HEK293T (cell line): Measurements from ENCODE around the gene ALLC.

Experiments
- CTCF ChIA-PET: fragments of 350-600 bp; formaldehyde crosslinking; extraction: SDS; loops from one replicate; lab custom pipeline; 2021; ENCODE audit warnings: antibody characterized with exemption, inconsistent platforms; lab: Yijun Ruan, JAX
- POLR2A ChIA-PET: fragments of 350-600 bp; formaldehyde crosslinking; extraction: SDS; loops from one replicate; lab custom pipeline; 2020; ENCODE audit warnings: antibody characterized with exemption, inconsistent platforms; lab: Yijun Ruan, JAX
- DNase-seq: peaks from one replicate; pipeline ENCODE4 v3.0.0; 2012; ENCODE audit warnings: mixed read lengths; ENCODE audit errors: extremely low spot score
- ARNT ChIP-seq: fragments of 450-650 bp; IDR thresholded peaks from 2 replicates; pipeline ENCODE4 v1.6.1; 2017; ENCODE audit warnings: mild to moderate bottlenecking
- BHLHE40 ChIP-seq: fragments of 450-650 bp; IDR thresholded peaks from 2 replicates; pipeline ENCODE4 v1.6.1; 2016; ENCODE audit warnings: mild to moderate bottlenecking, moderate library complexity, borderline replicate concordance
- CTBP1 ChIP-seq: fragments of 450-650 bp; IDR thresholded peaks from 2 replicates; pipeline ENCODE4 v1.6.1; 2016; ENCODE audit warnings: borderline replicate concordance
- ELF4 ChIP-seq: fragments of 450-650 bp; IDR thresholded peaks from 2 replicates; pipeline ENCODE4 v1.6.1; 2017; ENCODE audit warnings: antibody characterized with exemption
- FOXA1 ChIP-seq: fragments of 450-650 bp; IDR thresholded peaks from 2 replicates; pipeline ENCODE4 v1.6.1; 2016; ENCODE audit warnings: mild to moderate bottlenecking
- FOXK2 ChIP-seq: fragments of 450-650 bp; IDR thresholded peaks from 2 replicates; pipeline ENCODE4 v1.6.1; 2016; ENCODE audit warnings: mild to moderate bottlenecking
- FOXM1 ChIP-seq: fragments of 450-650 bp; IDR thresholded peaks from 2 replicates; pipeline ENCODE4 v1.6.1; 2017; ENCODE audit warnings: mild to moderate bottlenecking, borderline replicate concordance
- HDGF ChIP-seq: fragments of 450-650 bp; IDR thresholded peaks from 2 replicates; pipeline ENCODE4 v1.6.1; 2017; ENCODE audit warnings: antibody characterized with exemption, borderline replicate concordance
- L3MBTL2 ChIP-seq: fragments of 450-650 bp; conservative IDR thresholded peaks from 2 replicates; pipeline ENCODE4 v1.6.1; 2016; ENCODE audit warnings: mild to moderate bottlenecking
- LEF1 ChIP-seq: fragments of 450-650 bp; IDR thresholded peaks from 2 replicates; pipeline ENCODE4 v1.6.1; 2017; ENCODE audit warnings: mild to moderate bottlenecking, borderline replicate concordance
- NFRKB ChIP-seq: fragments of 450-650 bp; IDR thresholded peaks from 2 replicates; pipeline ENCODE4 v1.6.1; 2016; ENCODE audit warnings: mild to moderate bottlenecking, moderate library complexity
- PKNOX1 ChIP-seq: fragments of 450-650 bp; IDR thresholded peaks from 2 replicates; pipeline ENCODE4 v1.6.1; 2016
- SP1 ChIP-seq: fragments of 450-650 bp; IDR thresholded peaks from 2 replicates; pipeline ENCODE4 v1.6.1; 2017
- SUZ12 ChIP-seq: fragments of 450-650 bp; IDR thresholded peaks from 2 replicates; pipeline ENCODE4 v1.6.1; 2016; ENCODE audit warnings: mild to moderate bottlenecking
- TARDBP ChIP-seq: fragments of 450-650 bp; IDR thresholded peaks from 2 replicates; pipeline ENCODE4 v1.6.1; 2016
- ZNF384 ChIP-seq: fragments of 450-650 bp; IDR thresholded peaks from 2 replicates; pipeline ENCODE4 v1.6.1; 2016

Gene ALLC

DNA sequence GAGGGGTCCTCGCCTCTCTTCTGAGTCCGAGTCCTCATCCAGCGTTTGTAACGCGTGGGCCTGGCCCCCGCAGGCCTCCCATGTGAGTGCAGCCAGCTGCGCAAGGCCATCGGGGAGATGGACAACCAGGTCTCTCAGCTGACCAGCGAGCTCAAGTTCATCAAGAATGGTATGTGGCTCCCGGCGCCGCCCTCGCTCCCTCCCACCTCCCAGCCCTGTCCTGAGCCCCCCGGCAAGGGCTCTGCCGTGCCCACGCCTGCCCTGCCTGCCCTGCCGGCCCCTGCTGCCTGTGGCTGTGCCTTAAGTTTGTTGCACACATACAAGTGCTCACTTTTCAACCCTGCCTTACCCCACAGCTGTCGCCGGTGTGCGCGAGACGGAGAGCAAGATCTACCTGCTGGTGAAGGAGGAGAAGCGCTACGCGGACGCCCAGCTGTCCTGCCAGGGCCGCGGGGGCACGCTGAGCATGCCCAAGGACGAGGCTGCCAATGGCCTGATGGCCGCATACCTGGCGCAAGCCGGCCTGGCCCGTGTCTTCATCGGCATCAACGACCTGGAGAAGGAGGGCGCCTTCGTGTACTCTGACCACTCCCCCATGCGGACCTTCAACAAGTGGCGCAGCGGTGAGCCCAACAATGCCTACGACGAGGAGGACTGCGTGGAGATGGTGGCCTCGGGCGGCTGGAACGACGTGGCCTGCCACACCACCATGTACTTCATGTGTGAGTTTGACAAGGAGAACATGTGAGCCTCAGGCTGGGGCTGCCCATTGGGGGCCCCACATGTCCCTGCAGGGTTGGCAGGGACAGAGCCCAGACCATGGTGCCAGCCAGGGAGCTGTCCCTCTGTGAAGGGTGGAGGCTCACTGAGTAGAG, 14.4 kb upstream of the ALLC start:
- DNase-seq = no peak
- CTCF ChIA-PET = interaction anchor here (0.5 to 1.3 kb wide), 2 partner anchors 10 to 15 kb away, joined by 3 read pairs; no protein-coding TSS in a partner anchor
- POLR2A ChIA-PET = no interaction called here
- TF ChIP-seq ARNT = no peak
- no peak for TF ChIP-seq BHLHE40
- no peak for TF ChIP-seq FOXK2
- no peak for TF ChIP-seq TARDBP
- no peak for TF ChIP-seq FOXA1
- no peak for TF ChIP-seq LEF1
- no peak for TF ChIP-seq L3MBTL2
- no peak for TF ChIP-seq SUZ12
- no peak for TF ChIP-seq HDGF
- TF ChIP-seq CTBP1 = no peak
- no peak for TF ChIP-seq FOXM1
- no peak for TF ChIP-seq NFRKB
- no peak for TF ChIP-seq ELF4

GRCh38 chr2:3644246-3644525, 13.8 kb upstream of the ALLC start:
- POLR2A ChIA-PET = no interaction called here
- no peak for TF ChIP-seq TARDBP
- no peak for TF ChIP-seq ELF4
- TF ChIP-seq FOXA1 = no peak
- TF ChIP-seq ARNT = no peak
- TF ChIP-seq HDGF = no peak
- no peak for TF ChIP-seq FOXK2
- no peak for TF ChIP-seq BHLHE40
- DNase-seq = no peak
- CTCF ChIA-PET = no interaction called here

GRCh38 chr2:3644891-3645605, 13.0 kb upstream of the ALLC start:
- DNase-seq = no peak
- CTCF ChIA-PET = interaction anchor here (0.5 kb wide), 2 partner anchors 25 to 72 kb away, joined by 3 to 4 read pairs; no protein-coding TSS in a partner anchor
- POLR2A ChIA-PET = no interaction called here
- no peak for TF ChIP-seq SP1
- no peak for TF ChIP-seq CTBP1
- no peak for TF ChIP-seq ELF4
- no peak for TF ChIP-seq L3MBTL2
- no peak for TF ChIP-seq ZNF384
- no peak for TF ChIP-seq ARNT
- no peak for TF ChIP-seq TARDBP
- TF ChIP-seq PKNOX1 = no peak
- TF ChIP-seq BHLHE40 = no peak
- no peak for TF ChIP-seq SUZ12
- no peak for TF ChIP-seq LEF1
- TF ChIP-seq FOXK2 = no peak
- TF ChIP-seq FOXA1 = no peak
- TF ChIP-seq HDGF = no peak
- no peak for TF ChIP-seq NFRKB
- no peak for TF ChIP-seq FOXM1

GRCh38 chr2:3645745-3646389, 12.1 kb upstream of the ALLC start:
- TF ChIP-seq FOXA1 (no peak), ARNT (no peak), HDGF (no peak), SUZ12 (no peak), FOXK2 (no peak), LEF1 (no peak), ZNF384 (no peak), TARDBP (no peak), FOXM1 (no peak), PKNOX1 (no peak), SP1 (no peak)
- ChIA-PET POLR2A (no interaction called here), CTCF (no interaction called here)
- no peak for DNase-seq

GRCh38 chr2:3646446-3646845, 11.6 kb upstream of the ALLC start:
- no peak for TF ChIP-seq FOXA1
- no peak for TF ChIP-seq ARNT
- TF ChIP-seq BHLHE40 = no peak
- no peak for TF ChIP-seq LEF1
- no peak for TF ChIP-seq SP1
- no peak for TF ChIP-seq TARDBP
- TF ChIP-seq PKNOX1 = no peak
- TF ChIP-seq ZNF384 = no peak
- TF ChIP-seq L3MBTL2 = no peak
- no peak for TF ChIP-seq FOXM1
- TF ChIP-seq CTBP1 = no peak
- no peak for TF ChIP-seq ELF4
- ChIA-PET POLR2A (no interaction called here), CTCF (no interaction called here)
- no peak for DNase-seq

- no peak for TF ChIP-seq FOXA1
- CTCF ChIA-PET = no interaction called here
- POLR2A ChIA-PET = no interaction called here
- no peak for DNase-seq
Observed at GRCh38 chr2:3647246-3647645, 10.8 kb upstream of the ALLC start.
